Endothelial cell of umbilical vein (primary cell): ENCODE data around the gene TADA2B. TPM values are rescaled to one million over a fixed set of nuclear protein-coding genes. Genes with fewer than 3 reads are reported as not detected.
"Not testable (repeated sequence)": the region's sequence is repeated elsewhere in the genome, so short reads cannot be mapped to it uniquely, and the experiment has no call there.

Experiments used
- BruUV-seq: library from RNA; stranded (reverse); fragments of 400-500 nt; replicated peaks from 2 replicates; lab custom pipeline; 2021; lab: Mats Ljungman, UMichigan
- CTCF ChIA-PET: fragments of 300-600, 350-600 bp; sonication (Branson Sonifier 250); formaldehyde crosslinking; loops from one replicate; lab custom pipeline; 2021; ENCODE audit warnings: antibody characterized with exemption, inconsistent platforms; lab: Charles Lee
- POLR2A ChIA-PET: fragments of 300-600, 350-600 bp; sonication (Branson Sonifier 250); formaldehyde crosslinking; loops from one replicate; lab custom pipeline; 2021; ENCODE audit warnings: antibody characterized with exemption, inconsistent platforms; lab: Charles Lee
- DNase-seq: peaks from one replicate; pipeline ENCODE4 v3.0.0-alpha.2; 2011; ENCODE audit warnings: low read depth, low spot score
- FAIRE-seq: peaks from 2 replicates; lab custom pipeline; 2011; peaks lifted over from hg19 to GRCh38; lab: Jason Lieb, UNC
- H2AFZ ChIP-seq: 2 replicates; pipeline ENCODE4 v1.6.0; 2012; ENCODE audit warnings: low read depth, low read length, control low read depth, inconsistent platforms
- H3K27ac ChIP-seq: 2 replicates; pipeline ENCODE4 v1.5.1; 2011; ENCODE audit warnings: low read depth, mild to moderate bottlenecking, control low read depth, low read length, moderate library complexity; ENCODE audit not compliant: insufficient read depth
- H3K27me3 ChIP-seq, 2 experiments: 2 replicates each; pipeline versions ENCODE4 v1.6.0 to v1.6.1; 2011; ENCODE audit warnings: low read length in 2 of 2, mixed read lengths in 1 of 2; ENCODE audit not compliant: control insufficient read depth in 2 of 2, insufficient read depth in 2 of 2
- H3K36me3 ChIP-seq, 2 experiments: 2 replicates in 1 of 2; 3 replicates in 1 of 2; pipeline ENCODE4 v1.5.1; 2011; ENCODE audit warnings: low read length in 2 of 2, mild to moderate bottlenecking in 1 of 2, moderate library complexity in 1 of 2; ENCODE audit not compliant: control insufficient read depth in 2 of 2, insufficient read depth in 2 of 2; ENCODE audit errors: extremely low read depth in 1 of 2
- H3K4me1 ChIP-seq: 3 replicates; pipeline ENCODE4 v1.5.1; 2011; ENCODE audit warnings: mild to moderate bottlenecking, low read length; ENCODE audit not compliant: control insufficient read depth, insufficient read depth; ENCODE audit errors: extremely low read depth
- H3K4me2 ChIP-seq: 2 replicates; pipeline ENCODE4 v1.6.1; 2011; ENCODE audit warnings: low read length, control low read depth, mixed read lengths; ENCODE audit not compliant: insufficient read depth
- H3K4me3 ChIP-seq, 3 experiments: fragments of 200-600 bp in 1 of 3; sonication (generic), shearing (Covaris generic) in 1 of 3; replicated peaks in 1 of 3; 2 replicates each; pipeline ENCODE4 v1.5.1; 2011 to 2016; ENCODE audit warnings: control low read depth in 3 of 3, low read length in 3 of 3, mild to moderate bottlenecking in 2 of 3, inconsistent platforms in 1 of 3, low read depth in 1 of 3, moderate library complexity in 1 of 3; ENCODE audit not compliant: insufficient read depth in 1 of 3
- H3K79me2 ChIP-seq: 2 replicates; pipeline ENCODE4 v1.6.0; 2012; ENCODE audit warnings: low read length, inconsistent platforms; ENCODE audit not compliant: control insufficient read depth, insufficient read depth
- H3K9ac ChIP-seq: replicated peaks from 2 replicates; pipeline ENCODE3; 2011; ENCODE audit warnings: low read length, control low read depth; ENCODE audit not compliant: insufficient read depth; ENCODE audit errors: extremely low read depth
- H3K9me1 ChIP-seq: replicated peaks from 3 replicates; pipeline ENCODE4 v1.6.0; 2011; ENCODE audit warnings: mild to moderate bottlenecking, low read length; ENCODE audit not compliant: control insufficient read depth, insufficient read depth; ENCODE audit errors: extremely low read depth
- H3K9me3 ChIP-seq: replicated peaks from 2 replicates; pipeline ENCODE4 v1.5.1; 2012; ENCODE audit warnings: low read length, inconsistent platforms; ENCODE audit not compliant: control insufficient read depth, insufficient read depth
- H4K20me1 ChIP-seq: replicated peaks from 2 replicates; pipeline ENCODE3; 2011; ENCODE audit warnings: mild to moderate bottlenecking, low read length; ENCODE audit not compliant: control insufficient read depth, insufficient read depth; ENCODE audit errors: extremely low read depth
- CTCF ChIP-seq, 2 donors: IDR thresholded peaks; 1 replicate in 1 of 2; 2 replicates in 1 of 2; pipeline ENCODE4 v1.5.1; 2011; ENCODE audit warnings: low read length in 2 of 2, mild to moderate bottlenecking in 2 of 2, moderate library complexity in 2 of 2, control low read depth in 1 of 2, inconsistent platforms in 1 of 2, low read depth in 1 of 2; ENCODE audit not compliant: insufficient read depth in 1 of 2; ENCODE audit errors: extremely low read depth in 1 of 2
- EZH2 ChIP-seq: IDR thresholded peaks from 2 replicates; pipeline ENCODE4 v1.6.1; 2012; ENCODE audit warnings: borderline replicate concordance, low read depth, mild to moderate bottlenecking, moderate library complexity, low read length, inconsistent platforms; ENCODE audit not compliant: severe bottlenecking
- FOS ChIP-seq: IDR thresholded peaks from 2 replicates; pipeline ENCODE4 v1.6.1; 2011; ENCODE audit warnings: mild to moderate bottlenecking, low read length, moderate library complexity, borderline replicate concordance; ENCODE audit not compliant: insufficient read depth
- GATA2 ChIP-seq: IDR thresholded peaks from 2 replicates; pipeline ENCODE4 v1.7.0; 2011; ENCODE audit warnings: low read depth, mild to moderate bottlenecking, moderate library complexity, mixed read lengths, low read length; ENCODE audit not compliant: insufficient read length, insufficient read depth
- JUN ChIP-seq: IDR thresholded peaks from 2 replicates; pipeline ENCODE4 v1.6.1; 2011; ENCODE audit warnings: borderline replicate concordance, low read depth; ENCODE audit not compliant: insufficient read length, insufficient read depth
- MAX ChIP-seq: IDR thresholded peaks from 2 replicates; pipeline ENCODE4 v1.6.1; 2011; ENCODE audit not compliant: insufficient read depth, insufficient read length
- MYC ChIP-seq: IDR thresholded peaks from one replicate; pipeline ENCODE4 v1.6.1; 2011; ENCODE audit warnings: mild to moderate bottlenecking, low read depth, low read length
- POLR2A ChIP-seq: IDR thresholded peaks from 2 replicates; pipeline ENCODE4 v1.6.1; 2012; ENCODE audit warnings: low read depth, mild to moderate bottlenecking, control low read depth, low read length
- POLR2AphosphoS5 ChIP-seq: IDR thresholded peaks from 2 replicates; pipeline ENCODE4 v1.6.1; 2012; ENCODE audit warnings: low read depth, mild to moderate bottlenecking, control low read depth, low read length, moderate library complexity; ENCODE audit not compliant: insufficient read depth
- dilution Hi-C: fragments of 300-500 bp; cut with MboI; formaldehyde crosslinking; loops from one replicate; pipeline ENCODE4 v1.15.0; 2019; ENCODE audit warnings: low sequenced_read_pairs; ENCODE audit not compliant: extremely low pct_ligation_motif_present
- intact Hi-C: fragments of 100-400 bp; cut with micrococcal nuclease; formaldehyde crosslinking; loops from one replicate; pipeline ENCODE4 v1.10.0; 2022
- polyA plus RNA-seq, 4 experiments: library from polyadenylated mRNA; depleted of rRNA in 3 of 4; stranded (reverse) in 3 of 4; unstranded in 1 of 4; fragments of >200 nt; gene quantifications; 2 replicates each; pipeline versions ENCODE4 v1.2.1 to v1.2.3, GENCODE V29; 2011 to 2012; ENCODE audit warnings: missing spikeins in 1 of 4
- total RNA-seq: library from RNA; stranded (reverse); gene quantifications from 2 replicates; pipeline ENCODE4 v1.2.3, GENCODE V29; 2021

TADA2B gene
- total and polyA plus RNA-seq, 2 donors (not counting 3 experiments of a cell fraction or from before 2014, with no cell fraction given) = 5.5 to 11.5 TPM

GRCh38 chr4:7083597-7084563, 40.7 kb downstream of the TADA2B start:
- intact Hi-C loops (no loop called here), dilution Hi-C loops (no loop called here)
- H4K20me1 ChIP-seq = no peaks in the 10 kb centered on the region
- H3K36me3 ChIP-seq = no peaks in the 10 kb centered on the region
- H3K4me2 ChIP-seq = no peak overlapping the region
- H2AFZ ChIP-seq = no peak overlapping the region
- POLR2A ChIA-PET = interaction anchor here (0.7 kb wide), 1 partner anchor 178 kb away, joined by 4 read pairs; no protein-coding TSS in a partner anchor
- no peak overlapping the region for H3K9ac ChIP-seq
- no peaks in the 10 kb centered on the region for H3K9me3 ChIP-seq
- no peak for TF ChIP-seq CTCF (IDR thresholded peaks at IDR 0.05; ENCODE audit: extremely low read depth in 1 of 2, insufficient read depth in 1 of 2, low read depth in 1 of 2, low read length in 2 of 2)
- no peak for TF ChIP-seq GATA2
- TF ChIP-seq FOS = no peak
- TF ChIP-seq MYC = no peak
- TF ChIP-seq EZH2 = no peak
- no peak for TF ChIP-seq POLR2AphosphoS5
- no peak for TF ChIP-seq MAX
- TF ChIP-seq POLR2A = no peak
- no peak for TF ChIP-seq JUN
- no peak overlapping the region for H3K27ac ChIP-seq
- FAIRE-seq (no peak), DNase-seq (no peak)
- H3K4me1 ChIP-seq = no peaks in the 10 kb centered on the region
- no peaks in the 10 kb centered on the region for H3K9me1 ChIP-seq
- peaks cover 24 to 25% of the 10 kb centered on the region in 2 experiments for H3K27me3 ChIP-seq
- H3K4me3 ChIP-seq = no peak overlapping the region
- BruUV-seq = no TSS peak
- H3K79me2 ChIP-seq = no peaks in the 10 kb centered on the region
- CTCF ChIA-PET = interaction anchor here (0.8 to 4.2 kb wide), 7 partner anchors 12 to 365 kb away, joined by 3 to 29 read pairs (median 3); partner anchors contain the start of gene GRPEL1

DNA sequence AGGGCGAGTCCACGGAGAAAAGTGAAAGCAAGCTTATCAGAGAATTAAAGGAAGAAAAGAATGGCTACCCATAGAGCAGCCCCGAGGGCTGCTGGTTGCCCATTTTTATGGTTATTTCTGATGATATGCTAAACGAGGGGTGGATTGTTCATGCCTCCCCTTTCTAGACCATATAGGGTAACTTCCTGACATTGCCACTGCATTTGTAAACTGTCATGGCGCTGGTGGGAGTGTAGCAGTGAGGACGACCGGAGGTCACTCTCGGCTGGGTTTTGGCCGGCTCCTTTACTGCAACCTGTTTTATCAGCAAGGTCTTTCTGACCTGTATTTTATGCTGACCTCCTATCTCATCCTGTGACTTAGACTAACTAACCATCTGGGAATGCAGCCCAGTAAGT, 41.4 kb downstream of the TADA2B start:
- FAIRE-seq, dilution Hi-C loops, POLR2A ChIA-PET, H3K36me3 ChIP-seq, H3K27ac ChIP-seq, H3K4me1 ChIP-seq, H2AFZ ChIP-seq, H4K20me1 ChIP-seq, H3K9me3 ChIP-seq, H3K4me3 ChIP-seq, BruUV-seq, DNase-seq, H3K9me1 ChIP-seq, H3K4me2 ChIP-seq, H3K9ac ChIP-seq, H3K79me2 ChIP-seq, intact Hi-C loops: not testable (repeated sequence)
- CTCF ChIA-PET = interaction anchor here (0.6 to 4.2 kb wide), 4 partner anchors 18 to 366 kb away, joined by 3 to 29 read pairs (median 6); no protein-coding TSS in a partner anchor
- peaks cover 25 to 30% of the 10 kb centered on the region in 2 experiments for H3K27me3 ChIP-seq
